ENCODE data around the gene PCDHB11.

GRCh38 chr5:141223112-141223783, 23.8 kb downstream of the PCDHB11 start, which contains the start of gene PCDHB14:
- TF ChIP-seq CTCF (IDR thresholded peaks at IDR 0.05) (peak in 2 of 6 experiments; percentile 12 to 13), POLR2A (IDR thresholded peaks at IDR 0.05) (no peak)
